Fibroblast of skin of back (primary cell): ENCODE data around the gene HEATR9.

Experiments used
- DNase-seq: peaks from one replicate; pipeline ENCODE4 v3.0.0-alpha.2; 2013

Gene HEATR9

GRCh38 chr17:35856603-35857002 lies 12.1 kb downstream of the HEATR9 start:
- DNase-seq = no peak

DNA sequence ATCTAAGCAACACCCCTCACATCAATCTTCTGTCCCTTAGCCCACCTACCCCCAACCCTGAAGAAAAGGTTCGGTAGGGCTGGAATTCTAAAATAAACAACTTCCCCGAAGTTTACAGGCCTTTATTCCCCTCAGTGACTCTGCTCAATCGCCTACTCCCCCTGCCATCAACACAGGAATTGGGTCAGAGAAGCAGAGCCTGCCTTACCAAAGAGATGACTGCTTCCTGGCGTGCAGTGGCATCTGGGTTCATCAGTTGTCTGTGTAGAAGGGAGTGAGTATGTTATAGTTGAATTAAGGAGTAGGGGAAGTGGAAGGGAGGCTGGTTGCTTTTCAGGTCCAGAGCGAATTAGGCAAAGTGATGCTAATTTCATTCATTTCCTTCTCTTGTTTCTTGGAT lies 12.7 kb downstream of the HEATR9 start:
- no peak for DNase-seq

GRCh38 chr17:35849469-35850348 lies 19.0 kb downstream of the HEATR9 start:
- DNase-seq = peak; percentile 64

GRCh38 chr17:35847633-35848373 lies 20.9 kb downstream of the HEATR9 start:
- DNase-seq = no peak

- no peak for DNase-seq
These were observed 21.7 kb downstream of the HEATR9 start for GRCh38 chr17:35847006-35847405.

GRCh38 chr17:35846055-35846809 lies 22.5 kb downstream of the HEATR9 start:
- DNase-seq = peak; percentile 2

- DNase-seq = no peak
These were observed 24.1 kb downstream of the HEATR9 start for GRCh38 chr17:35844547-35844946.

GRCh38 chr17:35843698-35844097 lies 25.0 kb downstream of the HEATR9 start:
- DNase-seq = no peak

GRCh38 chr17:35842239-35842638 lies 26.5 kb downstream of the HEATR9 start:
- no peak for DNase-seq

DNA sequence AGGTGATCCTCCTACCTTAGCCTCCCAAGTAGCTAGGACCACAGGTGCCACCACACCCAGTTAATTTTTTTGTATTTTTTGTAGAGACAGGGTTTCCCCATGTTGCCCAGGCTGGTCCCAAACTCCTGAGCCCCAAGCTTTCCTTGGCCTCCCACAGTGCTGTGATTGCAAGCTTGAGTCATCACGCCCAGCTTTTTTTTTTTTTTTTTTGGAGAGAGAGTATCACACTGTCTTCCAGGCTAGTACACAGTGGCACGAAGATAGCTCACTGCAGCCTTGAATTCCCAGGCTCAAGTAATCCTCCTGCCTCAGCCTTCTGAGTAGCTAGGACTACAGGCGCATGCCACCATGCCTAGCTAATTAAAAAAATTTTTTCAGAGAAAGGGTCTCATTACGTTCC lies 27.2 kb downstream of the HEATR9 start:
- DNase-seq = peak; percentile 13

GRCh38 chr17:35841101-35841500 lies 27.6 kb downstream of the HEATR9 start:
- no peak for DNase-seq

DNA sequence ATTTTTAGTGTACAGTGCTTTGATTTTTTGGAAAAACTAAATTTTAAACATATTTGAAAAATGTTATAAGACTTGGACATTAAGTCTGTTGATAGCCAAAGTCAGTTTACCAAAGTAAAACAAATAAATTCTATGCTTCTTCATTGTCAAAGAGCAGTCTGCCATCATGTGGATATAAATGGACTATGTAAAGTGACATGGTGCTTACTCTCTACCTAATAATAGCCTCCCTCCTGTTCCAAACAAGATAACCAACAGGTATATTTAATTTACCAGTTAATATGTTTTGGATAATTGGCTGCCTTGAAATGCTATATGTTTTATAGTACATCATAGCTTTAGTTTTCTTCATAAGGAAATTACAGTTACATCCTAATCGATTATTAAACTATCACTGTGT lies 43.5 kb downstream of the HEATR9 start:
- no peak for DNase-seq

DNA sequence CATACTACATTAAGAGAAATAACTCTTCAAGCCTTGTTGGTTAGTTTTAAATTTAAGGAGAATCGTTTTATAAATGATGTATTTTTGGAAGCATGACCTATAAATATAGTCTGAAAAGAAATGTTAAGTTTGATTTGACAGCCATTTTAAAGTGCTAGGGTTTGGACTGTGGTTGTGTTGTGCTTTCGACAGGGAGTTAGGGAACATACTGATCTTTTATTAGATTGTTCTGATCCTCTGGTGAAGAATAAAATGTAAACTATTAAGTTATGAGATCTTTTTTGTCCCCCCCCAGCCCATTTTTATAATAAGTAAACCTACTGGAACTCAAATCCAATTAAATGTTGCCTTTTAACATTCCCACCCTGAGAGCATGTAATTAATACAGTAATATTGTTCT lies 47.4 kb downstream of the HEATR9 start:
- no peak for DNase-seq

DNA sequence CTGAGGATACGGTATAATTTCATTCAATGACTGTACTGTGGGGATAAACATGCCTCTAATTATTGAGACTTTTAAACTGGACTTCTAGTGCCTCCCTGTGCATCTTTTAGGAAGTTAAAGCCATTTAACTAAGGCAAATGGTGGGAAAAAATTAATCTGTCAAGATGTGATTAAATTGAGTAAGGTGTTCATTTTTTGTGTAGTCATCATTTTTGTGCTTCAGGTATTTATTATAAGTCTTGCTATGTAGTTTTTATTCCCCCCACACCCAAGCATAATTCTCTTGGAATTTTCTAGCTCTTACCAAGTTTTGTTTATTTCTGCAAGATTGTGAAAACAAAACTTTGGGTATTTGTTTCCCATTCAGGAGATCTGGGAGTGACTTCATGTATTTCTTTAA lies 49.2 kb downstream of the HEATR9 start:
- DNase-seq = no peak

- no peak for DNase-seq
These were observed 51.5 kb downstream of the HEATR9 start for GRCh38 chr17:35817196-35817595.

- DNase-seq = no peak
These were observed 52.0 kb downstream of the HEATR9 start for GRCh38 chr17:35816723-35817122.

DNA sequence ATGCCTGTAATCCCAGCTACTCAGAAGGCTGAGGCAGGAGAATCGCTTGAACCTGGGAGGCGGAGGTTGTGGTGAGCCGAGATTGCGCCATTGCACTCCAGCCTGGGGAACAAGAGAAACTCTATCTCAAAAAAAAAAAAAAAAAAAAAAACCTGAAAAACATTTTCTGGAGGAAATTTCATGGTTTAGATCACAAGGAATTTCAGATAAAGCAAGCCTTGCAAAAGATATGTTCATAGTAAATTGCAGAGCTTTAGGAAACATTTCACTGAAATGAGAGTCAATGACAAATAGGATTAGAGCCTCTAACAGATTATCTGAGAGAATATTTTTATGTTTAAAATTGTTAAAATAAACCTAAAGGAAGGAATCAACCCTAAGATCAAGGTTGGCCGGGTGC lies 56.2 kb downstream of the HEATR9 start:
- no peak for DNase-seq

DNA sequence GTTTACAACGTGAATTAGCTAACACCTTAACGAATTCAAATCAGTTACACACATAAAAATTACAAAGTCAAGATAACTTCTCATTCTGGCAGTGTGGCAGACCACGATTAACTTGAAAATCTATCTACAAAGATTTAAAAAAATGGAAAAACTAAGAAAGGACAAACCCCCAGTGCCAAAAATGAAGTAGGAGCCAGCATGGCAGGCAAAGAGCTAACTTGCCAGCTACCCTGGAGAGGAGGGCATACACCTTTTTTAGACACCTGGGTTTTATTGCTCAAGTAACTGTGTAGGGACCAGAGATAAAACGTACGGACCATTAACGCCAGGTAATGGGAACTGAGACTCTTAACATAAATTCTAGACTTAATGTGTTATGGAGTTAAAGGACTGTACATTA lies 56.9 kb downstream of the HEATR9 start:
- DNase-seq = no peak

- DNase-seq = peak; percentile 30
These were observed 58.7 kb downstream of the HEATR9 start for GRCh38 chr17:35809855-35810461.

GRCh38 chr17:35808962-35809854 lies 59.5 kb downstream of the HEATR9 start, which contains the start of gene TAF15:
TSS of gene TAF15 (plus strand) at chr17:35809484. CDS start at chr17:35809570, 86 bp downstream.
- peak; percentile 99 for DNase-seq

DNA sequence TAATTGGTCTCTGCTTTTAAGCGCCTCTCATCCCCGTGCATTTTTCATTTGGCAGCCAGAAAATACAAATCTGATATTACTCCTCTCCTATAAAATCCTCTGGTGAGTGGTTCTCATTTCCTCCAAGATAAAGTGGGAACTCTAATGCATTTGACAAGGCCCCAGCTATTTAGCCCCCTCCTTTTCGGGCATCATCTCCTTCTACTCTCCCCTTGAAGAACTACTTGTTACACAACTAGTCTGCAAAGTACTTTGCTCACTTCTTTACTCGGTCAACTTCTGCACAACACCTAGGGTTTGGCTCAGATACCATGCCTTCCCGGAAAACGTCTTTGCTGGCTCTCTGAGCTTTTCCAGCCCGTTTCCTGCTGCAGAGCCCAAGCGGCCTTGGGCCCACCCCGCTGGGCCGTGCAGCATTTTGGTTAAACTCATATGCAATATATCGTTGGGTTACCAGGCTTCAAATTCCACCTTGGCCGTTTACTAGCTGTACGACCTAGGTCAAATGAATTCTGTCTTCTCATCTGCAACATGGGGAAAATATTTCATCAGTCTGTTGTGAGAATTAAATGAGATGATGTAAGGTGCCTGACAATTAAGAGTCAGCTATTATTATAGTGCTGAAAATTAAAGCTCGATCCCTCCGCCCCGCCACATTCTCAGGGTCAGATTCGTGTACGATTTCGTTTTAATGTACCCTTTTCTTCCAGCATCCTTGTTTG lies 60.3 kb downstream of the HEATR9 start:
- no peak for DNase-seq
